Measurements from ENCODE around the gene DEFB129. TPM values are rescaled to one million over a fixed set of nuclear protein-coding genes. Genes with fewer than 3 reads are reported as not detected.

Gene DEFB129
- total and polyA plus RNA-seq, 12 donors: not detected

DNA sequence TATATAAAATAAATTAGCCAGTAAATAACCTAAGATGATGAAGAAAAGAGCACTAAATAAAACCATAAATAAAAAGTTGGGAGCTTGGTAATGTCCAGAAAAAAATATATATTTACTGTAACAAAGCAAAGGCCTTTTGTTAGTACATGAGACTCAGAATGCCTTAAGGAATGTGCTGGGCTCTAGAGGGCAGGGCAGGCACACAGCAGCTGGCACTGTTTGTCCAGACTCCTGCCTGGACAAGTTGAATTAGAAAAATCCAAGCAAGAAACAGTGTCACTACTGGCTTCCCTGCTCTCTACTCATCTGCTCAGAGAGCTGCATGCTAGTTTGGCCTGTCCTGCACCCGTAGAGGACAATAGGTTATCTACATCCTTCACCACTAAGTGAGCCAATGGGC is 8.8 kb downstream of the DEFB129 start:
- TF ChIP-seq, protein P1, sequence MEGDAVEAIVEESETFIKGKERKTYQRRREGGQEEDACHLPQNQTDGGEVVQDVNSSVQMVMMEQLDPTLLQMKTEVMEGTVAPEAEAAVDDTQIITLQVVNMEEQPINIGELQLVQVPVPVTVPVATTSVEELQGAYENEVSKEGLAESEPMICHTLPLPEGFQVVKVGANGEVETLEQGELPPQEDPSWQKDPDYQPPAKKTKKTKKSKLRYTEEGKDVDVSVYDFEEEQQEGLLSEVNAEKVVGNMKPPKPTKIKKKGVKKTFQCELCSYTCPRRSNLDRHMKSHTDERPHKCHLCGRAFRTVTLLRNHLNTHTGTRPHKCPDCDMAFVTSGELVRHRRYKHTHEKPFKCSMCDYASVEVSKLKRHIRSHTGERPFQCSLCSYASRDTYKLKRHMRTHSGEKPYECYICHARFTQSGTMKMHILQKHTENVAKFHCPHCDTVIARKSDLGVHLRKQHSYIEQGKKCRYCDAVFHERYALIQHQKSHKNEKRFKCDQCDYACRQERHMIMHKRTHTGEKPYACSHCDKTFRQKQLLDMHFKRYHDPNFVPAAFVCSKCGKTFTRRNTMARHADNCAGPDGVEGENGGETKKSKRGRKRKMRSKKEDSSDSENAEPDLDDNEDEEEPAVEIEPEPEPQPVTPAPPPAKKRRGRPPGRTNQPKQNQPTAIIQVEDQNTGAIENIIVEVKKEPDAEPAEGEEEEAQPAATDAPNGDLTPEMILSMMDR (IDR thresholded peaks at IDR 0.05): peak in 1 of 6 experiments; percentile 5
- no peak for TF ChIP-seq POLR2A (IDR thresholded peaks at IDR 0.05)
- DNase-seq: peak in 4 of 7 donors; percentile 16 to 27 (median 22)
- no peak overlapping the region for H3K27ac ChIP-seq
- no peaks in the 10 kb centered on the region for H3K4me1 ChIP-seq (replicated peaks in 1 of 2)
- WGBS, 4 donors: 67 to 92% (median 77%) methylated on average over 1 of the region's 1 CpG
- intact Hi-C loops (cut with DNase I): no loop called here
- no peaks in the 10 kb centered on the region for H3K36me3 ChIP-seq (replicated peaks in 1 of 2)
- no peaks in the 10 kb centered on the region for H3K9me3 ChIP-seq (replicated peaks in 1 of 3)
- no peaks in the 10 kb centered on the region for H3K27me3 ChIP-seq
- H3K4me3 ChIP-seq: no peak overlapping the region

DNA sequence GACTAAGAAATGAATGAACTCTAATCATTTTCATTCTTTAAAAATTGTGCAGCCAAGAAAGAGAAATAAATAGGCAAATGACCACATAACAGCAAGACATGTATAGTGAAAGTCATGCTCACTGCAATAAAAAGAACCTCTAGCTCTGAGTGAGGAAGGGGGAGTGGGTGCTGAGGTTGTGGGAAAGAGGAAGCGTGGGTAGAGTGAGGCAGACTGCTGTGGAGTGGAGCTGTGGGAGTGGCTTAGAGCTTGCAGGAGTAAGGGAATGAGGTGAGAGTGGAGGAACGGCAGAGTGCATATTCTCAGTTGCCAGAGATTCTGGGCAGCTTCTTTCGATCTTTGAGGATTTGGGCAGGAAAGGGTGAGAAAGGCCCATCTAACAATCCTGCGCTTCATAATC is 10.4 kb downstream of the DEFB129 start:
- Histone ChIP-seq H3K9me3 (replicated peaks in 1 of 3) (no peaks in the 10 kb centered on the region), H3K4me1 (replicated peaks in 1 of 2) (no peaks in the 10 kb centered on the region), H3K27me3 (no peaks in the 10 kb centered on the region), H3K27ac (no peak overlapping the region), H3K36me3 (replicated peaks in 1 of 2) (no peaks in the 10 kb centered on the region), H3K4me3 (no peak overlapping the region)
- peak in 5 of 7 donors; percentile 10 to 53 (median 22) for DNase-seq
- intact Hi-C loops (cut with DNase I): no loop called here
- no peak for TF ChIP-seq POLR2A (IDR thresholded peaks at IDR 0.05)
- TF ChIP-seq, protein P1 (IDR thresholded peaks at IDR 0.05): no peak
- WGBS, 4 donors: 62 to 72% (median 63%) methylated on average over 4 of the region's 4 CpGs

DNA sequence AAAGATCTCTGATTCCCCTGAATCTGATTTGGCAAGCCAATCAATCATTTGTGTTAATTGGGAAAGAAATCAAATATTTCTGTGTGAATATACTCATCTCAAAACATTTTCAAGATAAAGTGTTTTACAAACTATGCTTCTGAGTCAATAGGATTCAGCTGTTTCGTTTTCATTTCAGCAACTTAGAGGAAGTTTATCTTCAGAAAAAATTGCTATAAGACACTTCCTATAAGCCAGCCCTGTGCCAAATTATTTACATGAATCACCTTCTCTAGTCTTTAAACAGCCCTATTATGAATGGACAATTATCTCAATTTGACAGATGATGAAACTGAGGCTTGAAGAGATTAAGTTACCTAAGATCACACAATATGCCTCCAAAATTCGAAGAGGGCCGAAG is 10.9 kb downstream of the DEFB129 start:
- Histone ChIP-seq H3K27ac (no peak overlapping the region), H3K4me1 (replicated peaks in 1 of 2) (no peaks in the 10 kb centered on the region), H3K9me3 (replicated peaks in 1 of 3) (no peaks in the 10 kb centered on the region), H3K27me3 (peaks cover 4% of the 10 kb centered on the region), H3K36me3 (replicated peaks in 1 of 2) (no peaks in the 10 kb centered on the region), H3K4me3 (no peak overlapping the region)
- WGBS, 4 donors: 68 to 74% (median 70%) methylated on average over 3 of the region's 3 CpGs
- DNase-seq: no peak
- intact Hi-C loops (cut with DNase I): no loop called here
- TF ChIP-seq, protein P1 (IDR thresholded peaks at IDR 0.05): no peak
- no peak for TF ChIP-seq POLR2A (IDR thresholded peaks at IDR 0.05)

DNA sequence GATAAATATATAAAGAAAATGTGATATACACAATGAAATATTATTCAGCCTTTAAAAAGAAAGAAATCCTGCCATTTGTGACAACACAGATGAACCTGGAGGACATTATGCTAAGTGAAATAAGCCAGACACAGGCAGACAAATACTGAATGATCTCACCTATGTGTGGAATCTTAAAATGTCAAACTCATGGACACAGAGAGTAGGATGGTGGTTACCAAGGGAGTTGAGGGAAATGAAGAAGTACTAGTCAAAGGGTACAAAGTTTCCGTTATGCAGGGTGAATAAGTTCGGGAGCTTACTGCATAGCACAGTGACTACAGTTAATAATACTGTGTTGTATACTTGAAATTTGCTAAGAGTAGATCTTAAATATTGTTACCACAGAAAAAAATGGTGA is 15.8 kb downstream of the DEFB129 start:
- Histone ChIP-seq H3K36me3 (replicated peaks in 1 of 2) (no peaks in the 10 kb centered on the region), H3K27ac (no peak overlapping the region), H3K27me3 (peaks cover 6% of the 10 kb centered on the region), H3K4me3 (no peak overlapping the region), H3K4me1 (replicated peaks in 1 of 2) (no peaks in the 10 kb centered on the region), H3K9me3 (replicated peaks in 1 of 3) (no peaks in the 10 kb centered on the region)
- WGBS, 4 donors: 56 to 85% (median 73%) methylated on average over 2 of the region's 2 CpGs
- no peak for DNase-seq
- intact Hi-C loops (cut with DNase I): no loop called here
- TF ChIP-seq, protein P1 (IDR thresholded peaks at IDR 0.05): no peak
- TF ChIP-seq POLR2A (IDR thresholded peaks at IDR 0.05): no peak

Data from adrenal gland (tissue), 12 donors.